GM12878 (cell line): ENCODE results near the gene ITPRIPL2. TPM values are rescaled to one million over a fixed set of nuclear protein-coding genes. Genes with fewer than 3 reads are reported as not detected.

Source experiments
- ATAC-seq: fragments of 200-7000 bp; cut with Tn5 transposase; 3 replicates; pipeline ENCODE4 v1.9.1; 2020; ENCODE audit warnings: mild to moderate bottlenecking, moderate library complexity
- BruUV-seq: library from RNA; stranded (reverse); fragments of 400-500 nt; replicated peaks from 2 replicates; lab custom pipeline; 2021; lab: Mats Ljungman, UMichigan
- CTCF ChIA-PET: fragments of 300-600 bp; sonication (Branson Sonifier 250); formaldehyde crosslinking; extraction: SDS; loops from one replicate; lab custom pipeline; 2021; ENCODE audit warnings: inconsistent platforms; lab: Yijun Ruan, JAX
- POLR2A ChIA-PET: fragments of 350-600 bp; formaldehyde crosslinking; extraction: SDS; loops from one replicate; lab custom pipeline; 2021; ENCODE audit warnings: inconsistent platforms; lab: Charles Lee
- RAD21 ChIA-PET: fragments of 300-600 bp; sonication (Branson Sonifier 250); formaldehyde crosslinking; loops from one replicate; lab custom pipeline; 2023; ENCODE audit warnings: antibody characterized with exemption; ENCODE audit not compliant: unreplicated experiment; lab: Charles Lee
- SMC1A ChIA-PET: fragments of 300-600 bp; sonication (Branson Sonifier 250); formaldehyde crosslinking; loops from one replicate; lab custom pipeline; 2023; ENCODE audit not compliant: unreplicated experiment, uncharacterized antibody; lab: Charles Lee
- DNase-seq: peaks from one replicate; pipeline ENCODE4 v3.0.0-alpha.2; 2011; ENCODE audit warnings: low read depth, low spot score
- FAIRE-seq: peaks from 3 replicates; lab custom pipeline; 2011; peaks lifted over from hg19 to GRCh38; lab: Jason Lieb, UNC
- H2AFZ ChIP-seq: 2 replicates; pipeline ENCODE4 v1.6.0; 2011; ENCODE audit warnings: low read depth, low read length, control low read depth; ENCODE audit not compliant: control insufficient read depth
- H3K27ac ChIP-seq: 2 replicates; pipeline ENCODE4 v1.5.1; 2011; ENCODE audit warnings: control low read depth; ENCODE audit not compliant: control insufficient read depth, insufficient read depth
- H3K27me3 ChIP-seq, 2 experiments: replicated peaks in 1 of 2; 2 replicates each; pipeline versions ENCODE4 v1.6.0 to v1.6.1; 2011; ENCODE audit warnings: low read length in 1 of 2; ENCODE audit not compliant: control insufficient read depth in 2 of 2, insufficient read depth in 2 of 2
- H3K36me3 ChIP-seq, 2 experiments: 2 replicates each; pipeline ENCODE4 v1.5.1; 2011; ENCODE audit warnings: low read length in 1 of 2; ENCODE audit not compliant: control insufficient read depth in 2 of 2, insufficient read depth in 2 of 2
- H3K4me1 ChIP-seq: 2 replicates; pipeline ENCODE4 v1.6.1; 2011; ENCODE audit warnings: mild to moderate bottlenecking, low read length, moderate library complexity, mixed read lengths; ENCODE audit not compliant: control insufficient read depth, insufficient read depth
- H3K4me2 ChIP-seq: 2 replicates; pipeline ENCODE4 v1.6.0; 2011; ENCODE audit warnings: control low read depth; ENCODE audit not compliant: control insufficient read depth, insufficient read depth
- H3K4me3 ChIP-seq: fragments of 200-600 bp; sonication (generic); 2 replicates; pipeline ENCODE4 v1.5.1; 2016
- H3K79me2 ChIP-seq: 2 replicates; pipeline ENCODE4 v1.6.0; 2011; ENCODE audit warnings: low read length; ENCODE audit not compliant: control insufficient read depth, insufficient read depth
- H3K9ac ChIP-seq: 2 replicates; pipeline ENCODE4 v1.8.0; 2011; ENCODE audit warnings: low read length, control low read depth, mixed read lengths; ENCODE audit not compliant: control insufficient read depth, insufficient read depth
- H3K9me3 ChIP-seq: replicated peaks from 3 replicates; pipeline ENCODE4 v1.5.1; 2011; ENCODE audit warnings: mild to moderate bottlenecking, low read length; ENCODE audit not compliant: control insufficient read depth, insufficient read depth
- H4K20me1 ChIP-seq: 2 replicates; pipeline ENCODE4 v1.6.0; 2011; ENCODE audit not compliant: control insufficient read depth, insufficient read depth
- ATF3 ChIP-seq: IDR thresholded peaks from 2 replicates; pipeline ENCODE4 v1.6.1; 2011; ENCODE audit warnings: low read depth, mild to moderate bottlenecking, low read length, moderate library complexity, borderline replicate concordance; ENCODE audit errors: extremely low read depth
- CHD4 ChIP-seq: fragments of 200-600 bp; sonication (generic); IDR thresholded peaks from 2 replicates; pipeline ENCODE4 v1.6.1; 2016; ENCODE audit warnings: mild to moderate bottlenecking
- EED ChIP-seq: sonication (generic); IDR thresholded peaks from 2 replicates; pipeline ENCODE4 v1.6.1; 2016; ENCODE audit warnings: antibody characterized with exemption, low read depth
- ETV6 ChIP-seq, 2 experiments: fragments of 450-650 bp in 1 of 2; IDR thresholded peaks in 1 of 2; conservative IDR thresholded peaks in 1 of 2; 2 replicates each; pipeline ENCODE4 v1.6.1; 2014; ENCODE audit warnings: antibody characterized with exemption in 1 of 2, borderline replicate concordance in 1 of 2, low read depth in 1 of 2, mild to moderate bottlenecking in 1 of 2, moderate library complexity in 1 of 2
- FOXM1 ChIP-seq: IDR thresholded peaks from 2 replicates; pipeline ENCODE4 v1.6.1; 2012; ENCODE audit warnings: low read depth, mild to moderate bottlenecking, inconsistent platforms, low read length, moderate library complexity
- HDAC6 ChIP-seq: fragments of 200-600 bp; sonication (generic); IDR thresholded peaks from one replicate; pipeline ENCODE4 v1.8.0; 2017; ENCODE audit warnings: antibody characterized with exemption; ENCODE audit not compliant: unreplicated experiment
- IRF4 ChIP-seq: IDR thresholded peaks from 2 replicates; pipeline ENCODE4 v1.6.1; 2011; ENCODE audit warnings: low read depth, low read length
- IRF5 ChIP-seq: fragments of 450-650 bp; IDR thresholded peaks from 2 replicates; pipeline ENCODE4 v1.6.1; 2017; ENCODE audit warnings: borderline replicate concordance
- MEF2B ChIP-seq: fragments of 450-650 bp; IDR thresholded peaks from 2 replicates; pipeline ENCODE4 v1.6.1; 2018; ENCODE audit warnings: mild to moderate bottlenecking, moderate library complexity; ENCODE audit not compliant: partially characterized antibody, poor library complexity, severe bottlenecking
- MTA3 ChIP-seq: IDR thresholded peaks from 2 replicates; pipeline ENCODE4 v1.6.1; 2012; ENCODE audit warnings: low read length, inconsistent platforms, borderline replicate concordance
- MXI1 ChIP-seq: fragments of 150-350 bp; IDR thresholded peaks from 2 replicates; pipeline ENCODE4 v1.6.1; 2011; ENCODE audit warnings: low read depth, mild to moderate bottlenecking, inconsistent platforms, low read length, improper control_type of control experiment
- NBN ChIP-seq: fragments of 450-650 bp; IDR thresholded peaks from 2 replicates; pipeline ENCODE4 v1.6.1; 2016
- PBX3 ChIP-seq: IDR thresholded peaks from 2 replicates; pipeline ENCODE4 v1.6.1; 2011; ENCODE audit warnings: mild to moderate bottlenecking, low read depth, low read length, moderate library complexity; ENCODE audit not compliant: insufficient replicate concordance
- RB1 ChIP-seq: fragments of 450-650 bp; formaldehyde crosslinking; IDR thresholded peaks from 2 replicates; pipeline ENCODE4 v1.6.1; 2017; ENCODE audit warnings: mild to moderate bottlenecking, borderline replicate concordance
- RCOR1 ChIP-seq: conservative IDR thresholded peaks from 2 replicates; pipeline ENCODE4 v1.6.1; 2012; ENCODE audit warnings: low read depth, low read length, improper control_type of control experiment
- SMAD1 ChIP-seq: fragments of 450-650 bp; IDR thresholded peaks from 2 replicates; pipeline ENCODE4 v1.6.1; 2018; ENCODE audit warnings: mild to moderate bottlenecking, low read depth; ENCODE audit not compliant: partially characterized antibody
- SMARCA5 ChIP-seq: fragments of 450-650 bp; IDR thresholded peaks from 2 replicates; pipeline ENCODE4 v1.6.1; 2017; ENCODE audit warnings: mild to moderate bottlenecking
- TAF1 ChIP-seq: IDR thresholded peaks from 2 replicates; pipeline ENCODE4 v1.6.1; 2011; ENCODE audit warnings: mild to moderate bottlenecking, low read depth, low read length, borderline replicate concordance
- WRNIP1 ChIP-seq: IDR thresholded peaks from 2 replicates; pipeline ENCODE4 v1.6.1; 2011; ENCODE audit warnings: low read depth, low read length, improper control_type of control experiment, borderline replicate concordance
- ZSCAN29 ChIP-seq: fragments of 450-650 bp; IDR thresholded peaks from 2 replicates; pipeline ENCODE4 v1.6.1; 2017; ENCODE audit warnings: mild to moderate bottlenecking, moderate library complexity
- WGBS: methylation state at CpG from one replicate; pipeline ENCODE4 v1.1.6; 2016; ENCODE audit warnings: low lambda C conversion rate; ENCODE audit not compliant: insufficient replicate concordance, insufficient coverage; ENCODE audit errors: missing lambda C conversion rate; 5-methylcytosine and 5-hydroxymethylcytosine counted together
- in situ Hi-C: fragments of 300-500 bp; cut with MboI; formaldehyde crosslinking; loops from 9 replicates; pipeline ENCODE4 v1.14.3; 2018; ENCODE audit warnings: mixed read lengths
- intact Hi-C: fragments of 100-400 bp; cut with micrococcal nuclease; formaldehyde crosslinking; loops from one replicate; pipeline ENCODE4 v1.14.2; 2022; ENCODE audit not compliant: unreplicated experiment
- polyA plus RNA-seq, 11 experiments: library from polyadenylated mRNA; depleted of rRNA in 4 of 11; unstranded in 6 of 11; stranded (reverse) in 5 of 11; fragments of >200 nt; fragmentation: Nextera tagmentation in 4 of 11; fragmentation: Illumina TruSeq in 1 of 11; extraction: Ambion mirVana in 4 of 11; extraction: Trizol in 1 of 11; gene quantifications; 1 replicate in 1 of 11; 2 replicates in 10 of 11; pipeline versions ENCODE4 v1.2.1 to v1.2.3, GENCODE V29; 2011 to 2016; ENCODE audit warnings: inconsistent platforms in 2 of 11, missing spikeins in 2 of 11, low read depth in 1 of 11
- total RNA-seq, 4 experiments: library from RNA; depleted of rRNA in 3 of 4; stranded (reverse); fragments of >200 nt in 3 of 4; fragmentation: Illumina TruSeq in 1 of 4; extraction: Trizol in 1 of 4; gene quantifications; 2 replicates each; pipeline versions ENCODE4 v1.2.1 to v1.2.3, GENCODE V29; 2013 to 2021

ITPRIPL2 gene
- total and polyA plus RNA-seq, 10 of the 15 experiments (the other 5 are each of a cell fraction or from before 2014, with no cell fraction given): 0.48 to 14.3 (median 3.5) TPM

- no peak for TF ChIP-seq WRNIP1
Observed at GRCh38 chr16:19118938-19119431, 5.2 kb downstream of the ITPRIPL2 start (continued).

- no peak for FAIRE-seq
- SMC1A ChIA-PET: interaction anchor here (0.6 to 4.8 kb wide), 9 partner anchors 10 to 399 kb away, joined by 3 to 60 read pairs (median 3); no protein-coding TSS in a partner anchor
- 10% methylated on average over 5 of the region's 5 CpGs for WGBS
- Histone ChIP-seq H3K9ac (peak overlapping the region; percentile 60; the same call in 1 of the 2 replicates), H3K27ac (peak overlapping the region; percentile 62), H3K9me3 (no peaks in the 10 kb centered on the region; the same call in 2 of the 3 replicates), H4K20me1 (no peaks in the 10 kb centered on the region), H3K79me2 (peaks cover 2% of the 10 kb centered on the region; the same call in 1 of the 2 replicates), H3K4me3 (peak overlapping the region; percentile 66), H3K4me2 (peak overlapping the region; percentile 56), H2AFZ (no peak overlapping the region; the same call in 1 of the 2 replicates), H3K36me3 (no peaks in the 10 kb centered on the region; a peak in 1 of 4 replicates), H3K4me1 (peaks cover 26% of the 10 kb centered on the region), H3K27me3 (no peaks in the 10 kb centered on the region)
- CTCF ChIA-PET: interaction anchor here (0.8 to 2.0 kb wide), 4 partner anchors 8 to 34 kb away, joined by 3 to 11 read pairs (median 4); no protein-coding TSS in a partner anchor
- intact Hi-C loops (no loop called here), in situ Hi-C loops (no loop called here)
- POLR2A ChIA-PET: interaction anchor here (0.6 to 4.2 kb wide), 4 partner anchors 8 to 52 kb away, joined by 3 to 26 read pairs (median 6); partner anchors contain the start of gene COQ7
- peak; percentile 39 for ATAC-seq
- BruUV-seq: no TSS peak
- RAD21 ChIA-PET: interaction anchor here (0.5 to 1.6 kb wide), 3 partner anchors 10 to 1439 kb away, joined by 3 to 11 read pairs (median 3); no protein-coding TSS in a partner anchor
- no peak for DNase-seq
- no peak for TF ChIP-seq PBX3
- TF ChIP-seq HDAC6: no peak
- peak; percentile 14 for TF ChIP-seq MEF2B
- no peak for TF ChIP-seq ZSCAN29
- TF ChIP-seq FOXM1: 0 out of 2 replicates have a peak, but pooled peaks have one; percentile 26
- no peak for TF ChIP-seq RCOR1
- TF ChIP-seq NBN: no peak
- no peak for TF ChIP-seq ATF3
- TF ChIP-seq IRF4: 0 out of 2 replicates have a peak, but pooled peaks have one; percentile 16
- no peak for TF ChIP-seq MTA3
- TF ChIP-seq CHD4: no peak
- TF ChIP-seq EED: peak; percentile 33; the same call in 1 of the 2 replicates
- no peak for TF ChIP-seq SMARCA5
- TF ChIP-seq MXI1: no peak
- no peak for TF ChIP-seq TAF1
- peak in 1 of 2 experiments; percentile 88; a peak in 2 of 4 replicates for TF ChIP-seq ETV6 (conservative IDR thresholded peaks at IDR 0.05 in 1 of 2, IDR thresholded peaks at IDR 0.05 in 1 of 2; ENCODE audit: borderline replicate concordance in 1 of 2, low read depth in 1 of 2)
- TF ChIP-seq SMAD1: no peak
- TF ChIP-seq RB1: no peak
- no peak for TF ChIP-seq IRF5
Observed at GRCh38 chr16:19119564-19119963, 5.8 kb downstream of the ITPRIPL2 start.
